Stimulated activated CD4-positive, alpha-beta T cell treated with anti-CD3 and anti-CD28 coated beads, Interleukin-4, amount 100 ng/mL, for 48 hours (primary cell): ENCODE results near the gene PTPRR.

Experiments
- DNase-seq, 2 donors: peaks; one replicate each; pipeline ENCODE4 v3.0.0-alpha.2; 2020; ENCODE audit warnings: low read depth in 2 of 2

The PTPRR gene

DNA sequence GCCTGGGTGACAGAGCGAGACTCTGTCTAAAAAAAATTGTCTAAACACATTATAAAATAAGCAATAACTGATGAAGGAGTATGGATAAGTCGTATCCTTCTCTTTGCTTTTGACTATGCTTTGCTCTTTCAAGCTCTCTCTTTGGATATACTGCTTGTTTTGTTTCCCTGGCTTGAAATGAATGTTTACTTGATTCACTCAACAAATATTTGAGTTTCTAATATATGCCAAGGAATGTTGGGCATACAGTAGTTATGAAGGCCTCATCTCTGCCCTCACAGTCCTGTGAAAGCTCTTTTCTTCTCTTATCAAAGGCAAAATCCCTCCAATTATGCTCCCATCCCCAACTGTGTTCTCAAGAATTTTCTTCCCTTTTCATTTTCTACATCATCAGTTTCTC is 123.5 kb downstream of the PTPRR start:
- no peak for DNase-seq

DNA sequence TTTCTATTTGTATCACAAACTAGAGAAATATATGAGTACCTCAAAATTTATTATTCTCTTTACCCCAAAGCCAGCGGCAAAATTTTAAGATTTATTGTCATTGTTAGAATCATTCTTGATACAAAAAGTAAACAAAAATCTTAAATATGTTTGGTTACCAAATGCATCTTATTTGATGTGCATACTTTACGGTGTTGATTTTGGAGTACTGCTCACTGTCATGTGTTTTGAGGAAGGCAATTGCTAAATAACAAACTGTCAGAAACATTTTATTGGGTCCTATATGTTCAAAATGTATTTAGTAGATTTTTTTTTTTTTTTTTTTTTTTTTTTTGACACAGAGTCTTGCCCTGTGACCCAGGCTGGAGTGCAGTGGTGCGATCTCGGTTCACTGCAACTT is 124.9 kb downstream of the PTPRR start:
- DNase-seq = no peak

DNA sequence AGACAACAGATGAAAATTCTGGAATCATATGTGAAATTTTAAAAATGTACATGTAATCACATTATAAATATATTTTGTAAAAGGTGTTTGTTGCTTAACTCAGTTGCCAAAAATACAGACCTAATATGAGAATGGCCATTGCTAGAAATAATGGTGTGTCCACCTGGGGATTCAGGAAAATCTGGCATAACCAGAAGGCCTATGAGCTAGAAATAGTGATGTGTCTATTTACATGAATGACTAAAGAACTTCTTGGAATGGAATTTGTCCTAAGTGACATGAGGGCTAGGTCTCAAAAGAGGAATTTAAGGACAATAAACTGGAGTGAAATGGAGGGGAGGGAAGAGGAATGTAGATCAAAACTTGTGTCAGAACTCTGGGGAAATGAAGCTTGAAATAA is 126.4 kb downstream of the PTPRR start:
- DNase-seq = no peak

DNA sequence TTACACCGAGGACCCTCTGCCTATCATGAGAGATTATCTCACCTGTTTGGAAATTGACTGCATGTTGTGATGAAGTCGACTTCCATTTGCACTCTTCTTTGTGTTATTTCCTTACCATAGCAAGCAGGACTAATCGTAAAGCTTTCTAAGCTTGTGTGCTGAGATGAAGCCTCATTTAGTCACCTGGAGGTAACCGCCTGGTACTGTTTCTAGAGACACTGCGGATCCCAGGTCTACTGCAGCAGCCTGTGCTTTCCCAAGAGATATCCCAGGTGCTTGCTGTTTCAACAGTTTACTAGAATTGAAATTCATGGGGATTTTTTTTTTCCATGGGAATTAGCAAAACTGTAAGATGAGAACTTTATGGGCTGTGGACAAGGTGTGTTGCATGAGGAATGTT is 131.8 kb downstream of the PTPRR start:
- no peak for DNase-seq

DNA sequence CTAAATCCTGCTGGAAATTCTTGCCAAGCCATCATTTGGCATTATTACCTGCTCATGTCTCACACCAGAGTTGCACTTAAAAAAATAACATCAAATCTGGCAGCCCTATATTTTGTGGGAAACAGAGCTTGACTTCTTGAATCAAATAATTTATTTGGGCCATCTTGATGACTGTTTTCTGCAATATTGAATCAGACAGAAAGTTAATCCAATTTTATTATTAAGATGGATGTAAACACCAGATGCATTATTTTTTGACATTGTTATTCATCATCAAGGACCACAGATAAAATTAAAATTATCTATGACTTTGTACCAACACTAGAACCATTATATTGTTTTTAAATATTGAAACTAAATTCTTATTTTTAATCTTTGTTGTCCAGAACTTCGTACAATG is 132.9 kb downstream of the PTPRR start:
- DNase-seq = no peak

DNA sequence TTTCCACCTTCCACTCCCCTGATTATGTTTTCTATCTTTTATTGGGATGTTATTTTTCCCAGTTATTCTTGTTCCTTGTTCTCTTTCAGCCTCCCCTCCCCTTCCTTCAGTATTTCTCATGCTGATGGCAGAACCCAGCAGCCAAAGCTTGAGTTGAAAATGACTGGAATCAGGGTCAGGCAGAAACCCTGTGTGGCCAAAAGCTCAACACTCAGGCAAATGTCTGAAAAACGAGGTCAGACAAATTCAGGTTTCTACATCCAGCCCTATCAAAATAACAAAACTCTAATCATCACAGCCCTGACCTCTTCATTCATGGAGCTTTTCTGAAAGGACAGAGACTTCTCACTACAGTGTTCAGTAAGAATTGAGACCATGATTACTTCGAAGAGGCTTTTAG is 134.6 kb downstream of the PTPRR start:
- no peak for DNase-seq

DNA sequence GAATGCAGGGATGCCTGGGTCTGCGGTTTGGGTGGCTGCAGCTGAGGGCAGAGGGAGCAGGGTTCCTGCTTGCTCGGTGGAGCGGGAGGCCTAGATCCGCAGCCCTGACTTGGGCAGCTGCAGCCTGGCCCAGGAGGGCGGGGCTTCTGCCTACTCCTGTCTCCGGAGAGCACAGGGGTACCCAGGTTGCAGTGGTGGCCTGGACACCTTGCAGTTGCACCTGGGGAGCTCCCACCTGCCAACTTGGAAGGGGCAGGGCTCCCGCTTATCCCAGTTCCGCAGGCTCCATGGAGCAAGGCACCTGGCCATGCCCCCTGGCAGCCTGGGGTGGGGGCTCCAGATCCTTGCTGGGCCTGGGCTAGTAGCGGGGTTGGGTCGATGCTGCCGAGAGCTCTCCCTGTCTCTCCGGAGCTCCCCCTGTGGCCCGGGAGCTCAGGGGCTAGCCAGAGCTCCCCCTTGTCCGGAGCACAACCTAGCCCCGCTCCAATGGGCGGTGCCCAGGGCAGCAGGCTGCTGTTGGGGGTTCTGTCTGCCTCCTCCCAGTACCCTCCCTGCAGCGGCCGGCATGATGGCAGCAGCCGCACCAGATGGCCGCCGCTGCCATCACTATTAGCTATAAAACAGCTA is 136.4 kb downstream of the PTPRR start:
- DNase-seq = no peak

DNA sequence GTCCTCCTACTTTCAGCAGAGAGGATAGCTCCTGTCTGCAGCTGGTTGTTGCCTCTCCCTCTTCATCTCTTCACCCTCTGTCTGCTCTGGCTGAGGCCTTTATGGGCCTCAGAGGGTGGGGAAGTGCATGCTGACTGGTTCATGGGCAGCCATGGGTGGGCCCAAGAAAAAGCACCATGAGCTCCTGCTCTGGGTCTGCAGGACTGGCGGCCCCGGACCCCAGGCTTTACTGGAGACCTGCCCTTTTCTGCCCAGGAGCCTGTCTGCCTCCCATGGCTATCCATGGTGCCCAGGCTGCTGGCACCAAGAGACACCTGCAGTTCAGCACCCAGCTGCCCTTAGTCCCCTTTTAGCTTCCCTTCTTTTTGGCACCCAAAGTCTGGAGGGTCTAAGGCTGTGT is 137.1 kb downstream of the PTPRR start:
- DNase-seq = no peak

DNA sequence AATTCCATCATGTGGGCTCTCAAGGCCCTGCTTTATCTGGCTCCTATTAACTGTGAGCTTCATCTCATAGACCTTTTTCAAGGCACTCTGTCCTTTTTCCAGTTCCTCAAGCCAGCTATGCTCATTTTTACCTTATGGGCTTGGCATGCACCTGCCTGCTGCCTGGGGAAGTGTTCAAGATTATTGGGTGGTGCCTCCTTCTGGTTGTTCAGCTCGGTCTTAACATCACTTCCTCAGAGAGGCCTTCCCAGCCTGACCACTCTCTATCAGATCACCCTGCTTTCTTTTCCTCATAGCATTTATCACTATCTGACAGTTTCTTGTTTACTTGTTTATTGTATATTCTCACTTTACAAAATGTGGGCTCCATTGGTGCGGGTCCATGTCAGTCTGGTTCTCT is 141.3 kb downstream of the PTPRR start:
- DNase-seq = no peak

DNA sequence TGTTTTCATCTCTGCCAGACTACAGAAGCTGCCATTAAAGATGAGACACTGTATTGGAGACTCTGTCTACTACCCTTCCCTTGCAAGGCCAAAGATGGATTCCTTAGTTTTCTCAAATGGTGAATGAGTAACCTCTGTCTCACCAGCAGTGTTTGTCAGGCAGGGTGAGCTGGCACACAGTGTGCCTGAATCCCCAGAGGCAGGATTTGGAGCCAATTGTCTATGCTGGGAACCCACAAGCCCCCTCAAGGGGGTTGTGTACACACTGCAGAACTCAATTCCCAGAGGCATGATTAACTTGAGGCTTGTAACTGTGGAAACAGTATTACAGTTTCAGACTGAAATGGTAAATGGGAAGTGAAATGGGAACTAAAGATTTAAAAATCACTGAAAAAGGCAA is 146.5 kb downstream of the PTPRR start:
- DNase-seq = no peak

DNA sequence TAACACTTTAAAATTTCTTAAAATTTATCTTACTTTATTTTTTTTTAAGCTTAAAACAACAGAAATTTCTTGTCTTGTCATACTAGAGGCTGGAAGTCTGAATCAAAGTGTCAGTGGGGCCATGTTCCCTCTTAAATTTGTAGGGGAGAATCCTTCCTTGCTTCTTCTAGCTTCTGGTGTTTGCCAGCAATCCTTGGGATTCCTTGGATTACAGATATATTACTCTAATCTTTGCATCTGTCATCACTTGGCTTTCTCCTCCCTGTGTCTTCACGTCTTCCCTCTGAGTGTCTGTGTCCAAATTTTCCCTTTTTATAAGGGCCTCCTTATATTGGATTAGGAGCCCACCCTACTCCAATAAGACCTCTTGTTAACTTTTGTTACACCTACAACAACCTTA is 147.7 kb downstream of the PTPRR start:
- DNase-seq = no peak

DNA sequence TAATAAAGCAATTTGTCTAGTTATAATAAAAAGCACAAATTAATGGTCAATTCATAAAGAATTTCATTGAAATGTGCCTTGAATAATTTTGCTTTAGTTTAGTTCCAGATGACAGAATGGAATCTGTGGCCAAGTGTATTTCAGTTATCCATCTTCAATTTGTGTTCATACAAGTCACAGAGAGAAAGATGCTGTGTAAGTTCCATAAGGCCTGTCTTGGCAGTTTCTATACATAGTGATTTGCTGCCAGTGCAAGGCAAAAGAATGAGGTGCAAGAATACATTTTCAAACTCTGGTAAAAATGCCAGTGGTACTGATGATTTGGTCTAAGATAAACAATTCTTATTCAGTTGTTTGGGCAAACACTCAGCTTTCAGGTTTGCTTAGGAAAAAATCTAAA is 149.0 kb downstream of the PTPRR start:
- no peak for DNase-seq

DNA sequence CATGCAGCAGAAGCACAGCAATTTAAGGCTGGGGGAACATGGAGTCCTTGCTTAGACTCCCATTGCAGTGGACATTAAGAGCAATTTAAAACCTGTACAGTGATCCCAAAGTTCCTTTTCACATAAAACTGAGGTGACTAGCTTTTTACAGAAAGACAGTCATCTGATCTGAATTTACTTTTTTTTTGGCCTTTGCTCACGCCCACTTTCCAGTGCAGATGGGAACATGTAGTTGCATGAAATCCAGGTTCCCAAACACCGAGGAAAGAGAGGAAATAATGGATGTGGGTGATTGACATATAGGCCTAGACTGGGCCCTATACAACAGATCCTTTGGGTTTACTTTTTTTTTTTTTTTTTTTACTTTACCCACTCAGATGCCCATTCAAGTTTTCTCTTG is 156.9 kb downstream of the PTPRR start:
- no peak for DNase-seq

DNA sequence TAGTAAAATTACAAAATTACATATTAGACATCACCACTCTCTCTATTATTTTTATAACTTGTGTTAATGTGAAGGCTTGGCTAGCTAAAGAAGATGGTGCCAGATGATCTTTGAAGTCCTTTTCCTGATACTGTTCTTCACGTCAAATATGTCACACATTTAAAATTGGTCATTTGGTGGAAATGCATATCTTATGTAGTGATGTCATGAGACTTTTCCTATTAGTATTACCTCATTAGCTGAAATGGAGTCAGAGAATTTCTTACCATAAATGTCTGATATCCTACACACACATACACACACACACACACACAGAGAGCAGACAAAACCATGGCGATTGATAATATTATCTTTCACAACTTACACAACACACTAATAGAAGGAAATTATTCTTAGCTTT is 158.5 kb downstream of the PTPRR start:
- DNase-seq = no peak

DNA sequence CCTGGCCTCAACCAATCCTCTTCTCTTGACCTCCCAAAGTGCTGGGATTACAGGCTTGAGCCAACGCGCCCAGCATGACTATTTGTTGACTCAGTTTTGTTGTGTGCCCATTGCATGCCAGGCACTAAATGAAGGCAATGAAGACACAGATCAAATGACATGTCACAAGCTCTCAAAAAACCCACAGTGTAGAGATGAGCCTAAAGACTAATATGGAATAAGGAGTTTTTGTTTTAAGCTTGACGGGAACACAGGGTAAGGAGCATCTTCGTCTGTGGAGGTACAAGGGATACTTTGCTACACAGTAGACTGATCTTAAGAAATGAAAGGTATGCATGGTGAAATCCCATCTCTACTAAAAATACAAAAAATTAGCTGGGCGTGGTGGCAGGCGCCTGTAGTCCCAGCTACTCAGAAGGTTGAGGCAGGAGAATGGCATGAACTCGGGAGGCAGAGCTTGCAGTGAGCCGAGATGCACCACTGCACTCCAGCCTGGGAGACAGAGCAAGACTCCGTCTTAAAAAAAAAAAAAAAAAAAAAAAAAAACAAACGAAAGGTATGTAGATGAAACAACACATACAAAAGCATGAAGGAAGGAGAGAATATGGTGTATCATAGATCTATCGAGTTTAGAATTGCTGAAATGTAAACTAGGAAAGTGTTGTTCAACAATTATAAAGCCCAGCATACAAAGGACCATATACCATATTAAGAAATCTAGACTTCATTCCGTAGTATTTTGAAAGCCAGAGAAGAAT is 161.2 kb downstream of the PTPRR start:
- no peak for DNase-seq

DNA sequence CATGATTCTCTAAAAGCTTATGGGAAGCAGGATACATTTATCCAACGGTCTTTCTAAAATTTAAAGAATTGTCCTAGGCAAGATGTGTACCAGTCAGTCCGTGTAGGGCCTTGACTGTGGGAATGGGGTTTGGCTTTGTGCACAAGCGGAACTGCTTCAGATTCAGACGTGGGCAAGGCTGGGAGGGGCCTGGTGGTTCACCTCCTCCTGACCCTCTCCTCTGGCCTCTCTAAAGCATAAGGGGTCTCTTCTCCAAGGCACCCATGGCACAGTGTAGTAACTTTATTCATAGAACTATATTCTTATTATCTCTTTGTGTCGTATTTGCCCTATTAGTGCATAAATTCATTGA is 162.1 kb downstream of the PTPRR start:
- DNase-seq = no peak

DNA sequence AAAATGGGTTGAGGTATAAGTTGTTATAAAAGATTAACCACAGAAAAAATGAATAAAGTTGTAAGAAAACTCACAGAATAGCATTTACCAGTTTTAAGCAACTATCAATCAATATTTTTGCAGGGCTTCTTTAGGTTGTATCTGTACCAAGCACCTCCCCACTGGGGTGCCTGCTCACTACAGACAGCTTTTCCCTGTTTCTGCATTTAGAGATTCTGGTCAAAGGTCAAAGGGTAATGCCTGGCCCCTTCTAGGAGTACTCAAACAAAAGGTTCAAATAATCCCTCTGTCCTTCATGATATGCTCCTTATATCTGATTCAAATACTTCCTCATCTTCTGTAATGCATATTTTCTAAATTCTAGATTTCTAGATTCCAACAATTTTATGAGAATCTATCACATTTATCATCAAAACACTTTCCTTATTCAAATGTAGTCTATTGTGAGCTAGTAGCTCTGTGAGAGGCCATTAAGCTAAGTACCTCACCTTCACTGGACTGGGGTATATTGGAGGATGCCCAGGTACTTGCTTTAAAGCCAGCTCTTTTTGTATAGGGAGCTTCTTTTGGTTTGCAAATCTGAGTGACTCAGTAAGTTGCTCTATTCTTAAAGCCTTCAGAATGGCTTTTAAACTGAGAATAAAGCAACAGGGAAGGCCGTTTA is 162.6 kb downstream of the PTPRR start:
- no peak for DNase-seq

DNA sequence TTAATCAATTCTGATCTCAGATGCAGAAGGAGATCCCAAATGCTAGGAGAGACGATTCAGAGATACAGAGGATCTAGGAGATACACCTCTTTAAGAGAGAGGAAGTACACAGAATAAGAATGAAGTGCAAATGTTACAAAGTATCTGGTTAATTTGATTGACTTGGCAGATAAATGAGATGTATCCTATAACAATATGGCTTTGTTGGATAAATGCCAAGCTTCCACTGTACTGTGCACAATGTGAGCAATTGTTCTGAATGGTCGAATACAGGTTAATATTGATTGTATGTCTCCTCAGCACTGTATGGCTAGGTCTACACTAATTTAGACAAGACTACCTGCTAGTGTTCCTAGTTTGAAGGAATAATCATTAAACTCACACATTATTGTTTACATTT is 163.7 kb downstream of the PTPRR start:
- no peak for DNase-seq

DNA sequence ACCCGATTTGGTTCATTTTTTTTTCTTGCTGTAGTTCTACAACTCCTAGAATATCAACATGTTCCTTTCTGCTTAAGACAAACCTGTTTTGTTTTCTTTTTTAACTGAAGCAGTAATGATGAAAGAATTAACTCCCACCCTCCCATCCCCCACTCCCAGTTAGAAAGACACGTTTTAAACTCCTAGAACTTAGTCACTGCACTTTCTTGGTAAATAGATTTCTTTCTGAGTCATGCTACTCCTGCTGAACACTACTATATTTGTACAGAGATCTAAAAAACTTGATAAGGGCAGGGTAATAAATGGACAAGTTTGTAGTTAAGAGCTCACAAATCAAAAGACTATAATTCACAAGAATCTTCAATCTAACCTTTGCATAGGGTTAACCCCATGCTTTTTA is 164.4 kb downstream of the PTPRR start:
- no peak for DNase-seq

DNA sequence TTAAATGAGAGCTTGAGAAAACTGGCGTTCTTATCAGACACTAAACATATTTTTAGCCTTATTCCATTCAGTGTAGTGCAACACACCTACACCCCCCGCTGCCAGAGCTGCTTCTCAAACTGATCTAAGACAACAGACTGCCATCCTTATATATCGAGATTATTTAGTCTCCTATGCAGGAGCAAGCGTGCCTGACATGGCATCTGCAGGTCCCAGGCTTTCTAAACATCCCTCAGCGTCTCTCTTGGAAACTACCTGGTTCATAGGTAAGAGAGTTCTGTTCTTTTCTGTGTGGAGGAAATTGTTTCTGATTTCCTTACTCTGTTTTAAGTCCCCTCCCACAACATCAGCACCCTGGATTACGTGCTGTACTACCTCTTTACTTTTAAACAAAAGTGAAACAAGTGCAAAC is 166.2 kb downstream of the PTPRR start:
- DNase-seq = no peak

DNA sequence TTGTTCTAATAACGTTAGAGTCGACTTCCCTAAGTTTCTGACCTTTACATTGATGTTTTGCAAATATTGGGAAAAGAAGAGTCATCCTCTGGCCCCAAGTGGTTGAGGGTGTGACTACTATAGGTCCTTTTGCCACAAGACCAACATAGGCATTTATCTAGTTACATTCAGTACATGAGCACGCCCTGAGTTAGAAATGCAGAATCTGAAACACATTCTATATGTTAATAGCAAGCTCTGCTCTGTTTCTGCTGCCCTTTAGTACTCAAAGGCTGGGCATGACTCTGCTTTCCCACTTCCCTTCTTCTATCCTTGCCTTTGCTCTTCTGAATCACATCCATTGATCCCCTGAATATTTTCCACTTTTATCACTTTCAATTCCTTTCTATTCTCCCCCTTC is 168.2 kb downstream of the PTPRR start:
- DNase-seq = no peak

DNA sequence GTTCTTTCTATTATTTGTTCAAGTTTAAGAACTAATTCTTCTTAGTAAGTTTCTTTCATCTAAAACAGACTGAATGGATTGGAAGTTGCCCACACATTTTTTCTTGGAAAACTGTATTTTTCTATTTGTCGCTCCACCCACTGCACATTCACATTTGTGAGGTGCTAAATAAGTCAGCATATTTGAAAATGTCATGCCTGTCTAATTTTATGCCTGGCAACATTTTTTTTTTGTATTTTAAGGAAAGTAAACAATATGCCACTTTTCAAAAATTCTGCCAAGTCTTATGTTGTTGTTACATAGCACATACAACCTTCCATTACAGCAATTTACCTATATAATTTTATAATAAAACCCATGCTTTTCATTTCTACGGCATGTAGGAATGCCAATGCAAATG is 170.6 kb downstream of the PTPRR start:
- no peak for DNase-seq

DNA sequence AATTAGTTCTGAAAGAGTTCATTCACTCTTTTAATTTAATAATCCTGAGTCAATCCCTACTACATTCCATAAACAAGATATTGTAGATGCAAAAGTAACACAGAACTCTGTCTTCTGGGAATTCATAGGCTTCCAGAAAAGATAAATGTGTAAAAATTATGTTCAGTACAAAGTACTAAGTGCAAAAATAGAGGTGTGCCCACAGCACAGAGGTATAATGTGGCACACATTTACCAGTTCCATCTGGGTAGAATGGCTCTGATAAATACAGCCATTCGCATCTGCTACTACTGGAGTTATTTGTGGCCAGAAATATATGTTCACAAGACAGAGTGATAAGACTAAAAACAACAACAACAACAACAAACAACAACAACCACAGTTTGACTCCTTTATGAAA is 171.7 kb downstream of the PTPRR start:
- no peak for DNase-seq
